Uterus (tissue), 4 donors: ENCODE data around the gene PRDX2. TPM values are rescaled to one million over a fixed set of nuclear protein-coding genes. Genes with fewer than 3 reads are reported as not detected.
"Not testable (repeated sequence)": the region's sequence is repeated elsewhere in the genome, so short reads cannot be mapped to it uniquely, and the experiment has no call there.

ENCODE experiments used
- DNase-seq, 2 donors: peaks; one replicate each; pipeline ENCODE4 v3.0.0-alpha.2; 2019 to 2020
- H3K27ac ChIP-seq, 2 donors: fragments of 200-600 bp; sonication (generic); 1 replicate in 1 of 2; 2 replicates in 1 of 2; pipeline ENCODE4 v1.5.1; 2016 to 2018
- H3K27me3 ChIP-seq, 2 donors: fragments of 200-600 bp; sonication (generic); one replicate each; pipeline ENCODE4 v1.5.1; 2018 to 2019; ENCODE audit warnings: control low read depth in 1 of 2
- H3K36me3 ChIP-seq, 2 donors: fragments of 200-600 bp; sonication (generic); one replicate each; pipeline ENCODE4 v1.5.1; 2019; ENCODE audit warnings: control low read depth in 1 of 2
- H3K4me1 ChIP-seq, 2 donors: fragments of 200-600 bp; sonication (generic); one replicate each; pipeline ENCODE4 v1.5.1; 2018 to 2019; ENCODE audit warnings: control low read depth in 1 of 2
- H3K4me3 ChIP-seq, 2 donors: fragments of 200-600 bp; sonication (generic); 1 replicate in 1 of 2; 2 replicates in 1 of 2; pipeline ENCODE4 v1.5.1; 2018 to 2019; ENCODE audit warnings: mild to moderate bottlenecking in 1 of 2
- H3K9me3 ChIP-seq, 2 donors: fragments of 200-600 bp; sonication (generic); one replicate each; pipeline ENCODE4 v1.5.1; 2019; ENCODE audit warnings: control low read depth in 1 of 2
- CTCF ChIP-seq, 4 experiments: fragments of 200-600 bp in 2 of 4; fragments of 450-650 bp in 2 of 4; sonication (generic) in 2 of 4; IDR thresholded peaks; one replicate each; pipeline ENCODE4 v1.5.1; 2016 to 2019; ENCODE audit warnings: antibody characterized with exemption in 4 of 4, mild to moderate bottlenecking in 2 of 4, moderate library complexity in 1 of 4
- POLR2A ChIP-seq, 2 donors: fragments of 450-650 bp; IDR thresholded peaks; one replicate each; pipeline ENCODE4 v1.6.1; 2016; ENCODE audit warnings: antibody characterized with exemption in 2 of 2, mild to moderate bottlenecking in 1 of 2, moderate library complexity in 1 of 2
- intact Hi-C: fragments of 100-400 bp; cut with DNase I; formaldehyde crosslinking; loops from one replicate; pipeline ENCODE4 v1.15.1; 2023; ENCODE audit warnings: low total_unique reads
- total RNA-seq, 4 donors: library from RNA; depleted of rRNA in 3 of 4; stranded (reverse); fragments of >200 nt in 3 of 4; gene quantifications; one replicate each; pipeline versions ENCODE4 v1.1.0 to v1.2.4, GENCODE V29; 2014 to 2023
- donor health status: DM: yes; HTN: yes; CAD: no.

Gene PRDX2
- total RNA-seq: 100 to 1,000 TPM; 148 to 178 (median 163) TPM

DNA sequence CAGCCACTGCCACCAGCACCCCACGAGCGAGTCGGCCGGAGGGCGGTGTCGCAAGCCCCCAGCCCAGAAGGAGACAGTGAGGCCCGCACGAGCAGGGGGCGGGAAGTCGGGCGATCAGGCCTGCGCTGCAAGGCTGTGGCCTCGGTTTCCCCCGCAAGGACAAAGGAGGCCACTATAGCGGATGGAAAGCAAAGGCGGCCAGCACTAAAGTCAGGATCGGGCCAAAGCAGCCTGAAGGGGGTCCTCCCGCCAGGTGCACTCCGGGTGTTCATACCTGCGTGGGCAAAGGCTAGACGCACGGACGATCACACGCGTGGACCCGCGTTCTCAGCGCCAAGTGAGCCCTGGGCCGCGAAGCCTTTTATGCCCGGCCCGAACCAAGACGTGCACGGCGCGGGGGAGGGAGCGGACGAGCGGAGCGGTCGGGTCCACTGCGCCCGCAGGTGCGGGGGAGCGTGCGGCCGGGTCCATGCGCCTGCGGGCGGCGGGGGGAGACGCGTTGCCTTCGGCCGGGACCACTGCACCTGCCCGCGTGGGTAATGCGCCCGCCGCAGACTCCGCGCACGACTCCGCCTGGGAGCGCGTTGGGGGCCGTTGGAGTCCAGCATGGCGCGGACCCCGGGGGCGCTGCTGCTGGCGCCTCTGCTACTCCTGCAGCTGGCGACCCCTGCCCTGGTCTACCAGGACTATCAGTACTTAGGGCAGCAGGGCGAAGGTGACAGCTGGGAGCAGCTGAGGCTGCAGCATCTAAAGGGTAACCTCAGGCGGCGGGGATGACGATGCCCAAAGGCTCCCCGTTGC lies at the start of gene PRDX2, which contains the start of gene THSD8:
TSS of gene PRDX2 (minus strand) at position 335 of the 801 bp plus-strand sequence. CDS start 539 bp downstream, outside the sequence.
TSS of gene THSD8 (plus strand) at position 604 of the 801 bp plus-strand sequence. CDS start at position 607, 3 bp downstream.
- DNase-seq: peak; percentile 72 to 80
- no peaks in the 10 kb centered on the region for H3K36me3 ChIP-seq
- TF ChIP-seq CTCF (IDR thresholded peaks at IDR 0.05) (peak in 2 of 4 experiments; percentile 18 to 19), POLR2A (IDR thresholded peaks at IDR 0.05) (peak; percentile 72 to 77)
- H3K4me3 ChIP-seq: peak within 1 kb of the TSS; percentile 55 to 84
- H3K4me1 ChIP-seq: peaks cover 0 to 9% of the 10 kb centered on the region in 2 donors
- intact Hi-C loops: loop anchor here (5.0 kb wide), 1 partner anchor 34 kb away; no protein-coding TSS in a partner anchor
- H3K9me3 ChIP-seq: no peaks in the 10 kb centered on the region
- H3K27me3 ChIP-seq: no peaks in the 10 kb centered on the region
- peak within 1 kb of the TSS; percentile 56 to 86 for H3K27ac ChIP-seq

DNA sequence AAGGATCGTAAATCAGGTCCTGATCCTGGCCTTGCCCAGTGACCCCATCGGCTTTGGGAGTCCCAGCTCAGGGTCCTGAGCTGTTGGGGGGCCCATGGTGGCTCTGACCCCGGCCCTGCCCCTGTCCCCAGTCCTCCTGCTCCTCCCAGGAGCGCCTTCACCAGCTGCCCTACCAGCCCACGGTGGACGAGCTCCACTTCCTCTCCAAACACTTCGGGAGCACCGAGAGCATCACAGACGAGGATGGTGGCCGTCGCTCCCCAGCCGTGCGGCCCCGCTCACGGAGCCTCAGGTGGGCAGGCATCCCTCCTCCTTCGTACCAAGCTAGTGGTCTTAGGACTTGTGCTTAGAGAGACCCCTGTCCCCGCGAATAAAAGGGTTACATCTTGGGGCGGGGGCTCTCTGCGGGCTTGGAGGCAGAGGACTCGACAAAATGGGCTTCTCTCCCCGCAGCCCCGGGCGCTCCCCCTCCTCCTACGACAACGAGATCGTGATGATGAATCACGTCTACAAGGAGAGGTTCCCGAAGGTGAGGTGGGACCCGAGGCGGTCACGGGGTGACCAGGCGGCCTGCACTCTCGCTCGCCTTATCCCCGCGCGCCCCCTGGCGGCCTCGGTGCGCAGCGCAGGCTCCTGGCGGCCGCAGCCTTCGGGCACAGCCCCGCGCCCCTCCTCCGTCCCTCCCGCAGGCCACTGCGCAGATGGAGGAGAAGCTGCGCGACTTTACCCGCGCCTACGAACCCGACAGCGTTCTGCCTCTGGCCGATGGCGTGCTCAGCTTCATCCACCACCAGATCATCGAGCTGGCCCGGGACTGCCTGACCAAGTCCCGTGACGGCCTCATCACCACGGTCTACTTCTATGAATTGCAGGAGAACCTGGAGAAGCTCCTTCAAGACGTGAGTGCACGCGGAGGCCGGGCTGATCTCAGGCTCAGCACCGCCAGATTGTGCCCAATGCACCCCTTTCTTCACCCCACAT lies 45.8 kb upstream of the PRDX2 start:
- H3K4me1 ChIP-seq: no peaks in the 10 kb centered on the region
- H3K27ac ChIP-seq: no peak overlapping the region
- peaks cover 0 to 15% of the 10 kb centered on the region in 2 donors for H3K27me3 ChIP-seq
- peak; percentile 81 to 87 for DNase-seq
- intact Hi-C loops: loop anchor here (2.0 kb wide), 1 partner anchor 49 kb away; no protein-coding TSS in a partner anchor
- H3K9me3 ChIP-seq: no peaks in the 10 kb centered on the region
- no peak overlapping the region for H3K4me3 ChIP-seq
- peak in 1 of 2 donors; percentile 15 for TF ChIP-seq POLR2A (IDR thresholded peaks at IDR 0.05)
- peak; percentile 91 to 99 (median 99) for TF ChIP-seq CTCF (IDR thresholded peaks at IDR 0.05)
- no peaks in the 10 kb centered on the region for H3K36me3 ChIP-seq

GRCh38 chr19:12846613-12847012 lies 45.0 kb upstream of the PRDX2 start:
- not testable (repeated sequence) for DNase-seq, H3K36me3 ChIP-seq, H3K4me1 ChIP-seq, H3K4me3 ChIP-seq, H3K9me3 ChIP-seq, H3K27ac ChIP-seq
- intact Hi-C loops: loop anchor here (2.0 kb wide), 1 partner anchor 48 kb away; no protein-coding TSS in a partner anchor
- H3K27me3 ChIP-seq: peaks cover 0 to 17% of the 10 kb centered on the region in 2 donors

GRCh38 chr19:12843999-12844732 lies 42.6 kb upstream of the PRDX2 start:
- intact Hi-C loops: loop anchor here (5.0 kb wide), 1 partner anchor 77 kb away; no protein-coding TSS in a partner anchor
- H3K27me3 ChIP-seq: peaks cover 16 to 30% of the 10 kb centered on the region in 2 donors
- no peak overlapping the region for H3K27ac ChIP-seq

More at GRCh38 chr19:12843999-12844732, 42.6 kb upstream of the PRDX2 start:
- TF ChIP-seq POLR2A (IDR thresholded peaks at IDR 0.05): no peak
- no peak for TF ChIP-seq CTCF (IDR thresholded peaks at IDR 0.05)
- Histone ChIP-seq H3K4me3 (no peak overlapping the region), H3K4me1 (peaks cover 0 to 6% of the 10 kb centered on the region in 2 donors), H3K9me3 (no peaks in the 10 kb centered on the region), H3K36me3 (no peaks in the 10 kb centered on the region)
- no peak for DNase-seq
